HG03354 (cell line): ENCODE measurements around the gene ZNF496.
A peak's percentile ranks its signal among the peaks of the same experiment; 100 is the strongest.
"Not testable (repeated sequence)": the region's sequence is repeated elsewhere in the genome, so short reads cannot be mapped to it uniquely, and the experiment has no call there.

ENCODE experiments used
- ATAC-seq: cut with Tn5 transposase; IDR thresholded peaks from one replicate; pipeline ENCODE4 v1.9.1; 2021; ENCODE audit warnings: mild to moderate bottlenecking; ENCODE audit not compliant: unreplicated experiment, poor library complexity, severe bottlenecking

ZNF496 gene

DNA sequence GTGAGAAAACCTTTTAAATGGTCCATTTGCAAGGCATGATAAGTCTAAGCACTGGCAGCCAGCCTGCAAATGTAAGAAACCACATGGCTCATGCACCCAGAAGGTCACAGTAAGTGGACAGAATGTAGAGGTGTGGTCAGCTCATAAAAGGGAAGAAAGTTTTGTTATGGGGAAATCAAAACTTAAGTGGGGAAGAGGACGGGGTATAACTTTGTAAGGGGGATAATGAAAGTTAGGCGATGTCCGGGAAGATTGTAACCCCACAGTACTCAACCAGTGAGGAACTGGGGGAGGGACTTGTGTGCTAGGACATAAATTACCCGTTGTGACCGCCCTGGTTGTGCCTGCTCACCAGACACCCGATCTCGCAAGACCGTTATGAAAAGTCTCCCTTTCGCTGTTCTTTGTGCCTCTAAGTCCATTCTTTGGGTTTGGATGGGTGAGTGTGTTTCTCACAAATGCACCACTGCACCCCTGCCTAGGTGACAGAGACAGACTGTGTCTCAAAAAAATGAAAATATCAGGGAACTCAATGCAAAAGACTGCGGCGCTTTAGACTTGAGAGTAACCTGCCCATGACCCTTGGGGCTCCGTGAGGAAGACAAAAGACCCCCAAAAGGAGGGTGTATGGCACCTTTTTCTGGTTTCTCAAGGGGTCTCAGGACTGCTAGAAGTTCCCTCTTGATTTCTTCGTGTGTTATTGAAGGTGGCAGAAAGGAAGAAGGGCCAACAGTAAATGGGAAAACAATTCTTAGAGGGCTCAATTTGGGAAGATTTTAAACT lies 28.6 kb upstream of the ZNF496 start:
- ATAC-seq = no peak

DNA sequence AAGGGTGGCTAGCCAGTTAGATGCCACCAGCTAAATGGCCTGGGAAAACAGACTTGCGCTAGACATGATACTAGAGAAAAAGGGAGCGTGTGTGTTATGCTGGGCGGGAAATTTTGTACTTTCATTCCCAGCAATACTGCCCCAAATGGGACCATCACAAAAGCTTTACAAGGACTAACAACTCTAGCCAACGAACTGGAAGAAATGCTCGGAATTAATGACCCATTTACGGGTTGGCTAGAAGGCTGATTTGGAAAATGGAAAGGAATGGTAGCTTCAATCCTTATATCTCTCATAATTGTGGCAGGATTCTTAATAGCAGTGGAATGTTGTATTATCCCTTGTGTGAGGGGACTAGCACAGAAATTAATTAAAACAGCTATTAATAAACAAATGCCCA lies 27.9 kb upstream of the ZNF496 start:
- ATAC-seq = no peak

DNA sequence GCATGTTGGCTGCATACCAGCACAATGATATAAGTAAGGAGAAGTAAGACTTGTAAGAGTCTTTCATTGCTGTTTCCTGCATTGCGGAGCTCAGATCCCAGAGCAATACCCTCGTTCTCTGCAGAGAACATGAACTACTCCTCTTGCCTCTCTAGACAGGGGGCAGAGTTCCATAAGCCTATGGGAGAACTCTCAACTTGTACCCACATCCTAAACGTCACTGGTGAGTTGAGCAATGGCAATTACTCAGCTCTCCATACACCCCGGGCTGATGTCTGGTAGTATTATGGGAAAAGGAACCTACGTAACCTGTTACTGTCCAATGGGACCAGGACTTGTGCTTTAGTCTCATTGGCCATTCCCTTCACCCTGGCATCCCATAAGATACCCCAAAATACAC lies 27.3 kb upstream of the ZNF496 start:
- no peak for ATAC-seq

DNA sequence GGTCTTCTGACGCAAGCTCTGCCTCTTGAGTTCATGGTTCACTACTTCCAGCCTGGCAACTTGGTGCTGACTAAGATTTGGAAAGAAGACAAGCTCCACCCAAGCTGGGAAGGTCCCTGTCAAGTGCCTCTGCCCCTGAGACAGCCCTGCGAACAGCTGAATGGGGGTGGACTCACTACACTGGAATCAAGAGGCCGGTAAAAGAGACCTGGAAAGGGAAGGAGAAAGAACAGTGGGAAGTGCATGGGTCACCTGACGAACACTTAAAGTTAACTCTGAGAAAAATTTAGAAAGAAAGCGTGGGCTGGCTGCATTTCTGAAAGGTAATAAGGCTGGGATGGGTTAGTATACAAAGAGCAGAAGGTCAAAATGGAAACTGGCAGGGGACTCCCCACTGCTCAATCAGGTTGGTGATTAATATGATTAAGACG lies 26.1 kb upstream of the ZNF496 start:
- peak; percentile 93 for ATAC-seq

DNA sequence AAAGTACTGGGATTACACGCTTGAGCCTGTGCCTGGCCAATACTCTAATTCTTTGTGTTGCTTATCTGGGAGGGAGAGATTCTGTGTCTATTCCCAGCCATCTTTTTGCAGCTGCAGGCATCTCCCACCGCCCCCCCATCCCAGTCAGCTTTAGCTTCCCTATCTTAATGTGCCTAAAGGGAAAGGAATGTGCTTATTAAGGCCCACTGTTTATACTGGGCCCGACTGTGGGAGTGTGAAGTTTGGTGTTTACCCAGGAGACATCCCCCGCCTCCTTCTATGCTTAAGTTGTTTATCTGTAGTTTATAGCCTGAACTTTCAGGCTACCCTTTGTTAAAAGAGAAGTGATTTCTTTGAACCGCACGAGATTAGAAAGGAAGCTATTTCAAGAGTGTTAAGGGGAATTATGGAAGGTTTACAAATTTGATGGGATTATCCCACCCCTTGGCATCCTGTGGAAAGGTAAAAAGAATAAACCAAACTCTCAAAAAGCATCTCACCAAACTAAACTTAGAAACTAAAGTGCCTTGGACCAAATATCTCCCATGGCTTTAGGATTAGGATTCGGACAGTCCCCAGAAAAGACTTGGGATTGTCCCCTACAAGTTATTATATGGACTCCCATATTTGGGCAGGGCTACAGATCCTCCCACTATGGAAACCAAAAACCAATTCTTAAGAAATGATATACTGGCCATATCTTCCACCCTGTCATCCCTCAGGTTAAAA lies 25.5 kb upstream of the ZNF496 start:
- ATAC-seq = no peak

DNA sequence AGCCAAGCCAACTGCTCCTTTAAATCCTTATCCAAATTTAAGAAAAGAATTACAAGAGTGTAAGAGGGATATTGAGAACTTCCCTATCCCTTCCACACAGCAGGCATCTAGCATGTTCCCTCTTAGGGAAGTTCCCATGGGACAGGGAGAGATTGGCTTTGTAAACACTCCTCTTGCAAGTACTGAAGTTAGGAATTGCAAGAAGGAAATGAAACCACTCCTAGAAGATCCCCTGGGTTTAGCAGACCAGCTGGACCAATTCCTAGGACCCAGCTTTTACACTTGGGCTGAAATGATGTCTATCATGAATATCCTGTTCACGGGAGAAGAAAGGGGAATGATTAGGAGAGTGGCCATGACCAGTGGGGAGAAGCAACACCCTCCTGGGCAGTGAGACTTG lies 23.5 kb upstream of the ZNF496 start:
- not testable (repeated sequence) for ATAC-seq

DNA sequence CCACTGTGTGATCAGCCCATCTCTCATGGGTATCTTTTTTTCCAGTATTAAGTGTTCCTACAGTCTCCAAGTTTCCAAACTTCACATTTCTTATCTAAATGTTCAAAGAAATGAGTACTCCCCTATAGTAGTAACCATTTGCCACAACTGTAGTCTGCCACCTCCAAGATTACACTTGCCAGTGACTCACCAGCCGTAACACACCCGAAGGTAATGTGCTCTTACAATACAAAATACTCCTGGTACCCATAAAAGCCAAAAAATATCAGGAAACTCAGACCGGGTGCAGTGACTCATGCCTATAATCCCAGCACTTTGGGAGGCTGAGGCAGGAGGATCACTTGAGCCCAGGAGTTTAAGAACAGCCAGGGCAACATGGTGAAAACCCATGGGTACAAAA lies 20.5 kb upstream of the ZNF496 start:
- ATAC-seq = no peak

DNA sequence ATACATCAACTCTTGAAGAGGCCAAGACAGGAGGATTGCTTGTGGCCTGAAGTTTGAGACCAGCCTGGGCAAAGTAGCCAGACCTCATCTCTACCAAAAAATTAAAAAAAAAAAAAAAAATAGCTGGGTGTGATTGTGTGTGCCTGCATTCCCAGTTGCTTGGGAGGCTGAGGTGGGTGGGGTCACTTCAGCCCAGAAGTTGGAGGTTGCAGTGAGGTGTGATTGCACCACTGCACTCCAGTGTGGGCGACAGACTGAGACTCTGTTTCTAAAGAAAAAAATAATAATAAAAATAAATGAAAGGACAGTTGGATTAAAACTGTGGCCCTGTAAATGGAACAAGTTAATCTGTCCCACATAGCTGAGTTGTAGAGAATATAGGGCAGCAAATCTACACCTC lies 18.9 kb upstream of the ZNF496 start:
- ATAC-seq = no peak

DNA sequence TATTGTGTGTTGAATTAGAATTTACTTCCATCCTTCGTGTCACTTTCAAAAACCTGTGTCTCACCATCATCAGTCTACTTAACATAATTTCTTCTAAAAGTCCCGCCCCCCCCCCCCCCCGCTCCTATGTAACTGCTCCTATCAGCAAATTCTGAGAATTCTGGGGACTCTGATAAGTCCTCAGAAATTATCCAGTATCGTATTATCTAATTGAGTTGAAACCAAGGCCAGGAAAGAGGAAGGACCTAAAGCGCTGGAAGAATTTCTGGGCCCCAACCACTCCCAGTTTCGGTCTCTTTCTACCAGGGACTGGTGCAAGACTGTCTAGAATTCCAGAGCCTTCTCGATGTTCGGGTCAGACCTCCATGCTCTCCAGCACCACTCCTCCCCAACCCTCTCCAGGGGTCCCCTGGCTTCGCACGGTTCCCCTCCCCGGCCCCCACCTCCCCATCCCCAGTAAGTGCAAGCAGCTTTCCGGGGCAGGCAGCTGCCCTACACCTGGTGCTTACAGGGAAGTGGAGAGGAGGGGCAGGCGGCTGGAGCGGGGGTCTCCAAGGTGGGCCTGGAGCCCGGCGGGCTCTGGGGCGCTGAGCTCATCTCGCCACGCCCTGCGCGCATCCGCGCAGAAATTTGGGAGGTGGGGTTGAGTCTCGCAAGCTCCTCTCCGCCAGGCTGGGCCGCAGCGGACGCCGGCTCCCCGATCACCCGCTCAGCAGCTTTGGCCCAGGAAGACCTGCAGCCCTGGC lies 16.0 kb upstream of the ZNF496 start:
- no peak for ATAC-seq

DNA sequence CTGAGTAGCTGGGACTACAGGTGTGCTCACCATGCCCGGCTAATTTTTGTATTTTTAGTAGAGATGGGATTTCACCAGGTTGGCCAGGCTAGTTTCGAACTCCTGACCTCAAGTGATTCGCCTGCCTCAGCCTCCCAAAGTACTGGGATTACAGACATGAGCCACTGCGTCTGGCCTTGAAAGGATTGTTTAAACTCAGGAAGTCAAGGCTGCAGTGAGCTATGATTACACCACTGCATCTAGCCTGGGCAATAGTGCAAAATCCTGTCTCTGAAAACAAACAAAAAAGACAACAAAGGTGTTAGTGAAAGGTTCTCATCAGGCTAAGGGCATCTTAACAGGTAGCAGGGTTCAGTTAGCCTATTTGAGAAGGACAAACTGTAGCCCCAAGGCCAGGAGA lies 14.2 kb upstream of the ZNF496 start:
- ATAC-seq = no peak

DNA sequence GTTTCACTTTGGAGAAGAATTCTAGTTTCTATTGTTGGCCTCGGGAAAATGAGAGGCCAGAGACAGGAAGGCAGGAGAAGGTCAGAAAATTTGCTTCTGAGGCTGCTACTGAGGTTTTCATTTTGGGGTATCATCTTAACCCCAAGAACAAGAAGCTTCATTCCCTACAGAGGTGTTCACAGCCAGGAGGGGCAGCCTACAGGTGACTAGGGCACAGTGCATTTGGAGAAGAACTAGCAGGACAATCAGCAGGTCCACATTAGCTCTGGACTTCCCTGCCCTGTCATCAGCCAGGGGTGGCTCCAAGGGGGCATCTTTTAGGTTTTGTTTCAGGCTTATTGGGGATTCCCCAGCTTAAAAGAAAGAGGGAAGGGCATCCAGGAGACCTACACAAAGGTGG lies 12.1 kb upstream of the ZNF496 start:
- no peak for ATAC-seq

DNA sequence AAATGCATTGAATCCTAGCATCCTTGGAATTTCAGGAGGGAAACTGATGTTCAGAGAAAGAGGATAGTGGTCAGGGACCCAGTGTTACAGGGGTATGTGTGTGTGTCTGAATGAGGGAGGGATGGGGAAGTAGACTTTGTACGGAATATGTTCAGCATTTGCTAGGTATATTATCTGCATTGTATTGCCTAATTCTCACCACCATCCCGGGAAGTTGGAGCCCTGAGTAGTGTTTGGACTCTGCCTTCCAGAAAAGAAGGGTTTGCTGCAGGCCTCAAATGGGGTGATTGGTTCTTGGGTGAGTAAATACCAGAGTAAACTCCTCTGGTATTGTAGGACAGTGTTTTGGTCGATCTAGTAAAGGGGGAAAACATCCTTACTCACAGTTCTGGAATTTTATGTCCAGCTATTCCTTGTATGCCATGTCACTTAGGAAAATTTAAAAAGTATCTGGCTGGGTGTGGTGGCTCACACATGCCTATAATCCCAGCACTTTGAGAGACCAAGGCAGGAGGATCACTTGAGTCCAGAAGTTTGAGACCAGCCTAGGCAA lies 7.1 kb upstream of the ZNF496 start:
- ATAC-seq = no peak

DNA sequence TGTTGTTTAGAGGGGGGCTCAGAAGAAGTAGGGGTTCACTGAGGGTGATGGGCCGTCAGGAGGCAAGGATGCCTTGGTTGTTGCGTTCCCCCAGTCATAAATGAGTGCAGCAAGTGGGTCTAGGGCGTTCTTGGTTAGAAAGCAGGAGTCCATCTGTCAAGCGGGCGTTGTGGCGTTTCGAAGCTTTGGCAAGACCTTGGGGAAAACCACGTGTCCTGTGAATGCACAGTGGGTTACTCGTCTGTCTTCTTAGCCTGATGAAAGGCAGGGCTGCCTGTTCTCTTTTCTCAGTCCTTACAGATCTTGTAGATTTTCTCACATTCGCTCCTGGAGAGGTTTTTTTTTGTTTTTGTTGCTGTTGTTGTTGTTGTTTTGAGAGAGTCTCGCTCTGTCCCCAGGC lies 6.3 kb upstream of the ZNF496 start:
- ATAC-seq = no peak

DNA sequence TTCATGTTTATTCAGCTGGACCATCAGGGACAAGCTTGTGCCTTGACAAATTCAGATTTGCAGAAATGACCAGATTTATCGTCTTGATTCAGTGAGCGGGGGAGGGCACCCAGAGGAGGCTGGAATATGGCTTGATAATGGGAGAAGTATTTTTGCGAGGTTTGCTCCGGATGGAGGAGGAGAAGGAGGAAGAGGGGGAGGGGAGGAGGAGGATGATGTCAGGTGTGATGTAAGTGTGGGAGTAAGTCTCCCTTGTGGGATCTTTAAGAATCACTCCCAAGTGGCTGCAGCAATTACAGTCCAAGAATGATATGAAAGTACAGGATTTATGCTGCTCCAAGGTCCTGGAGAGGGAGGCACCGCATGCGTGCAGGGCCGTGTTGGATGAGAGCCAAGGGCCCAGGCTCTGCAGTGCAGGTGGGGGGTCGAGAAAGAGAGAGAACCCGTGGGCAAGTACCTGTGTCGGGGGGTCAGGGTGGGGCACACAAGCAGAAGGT lies 5.6 kb upstream of the ZNF496 start:
- no peak for ATAC-seq

DNA sequence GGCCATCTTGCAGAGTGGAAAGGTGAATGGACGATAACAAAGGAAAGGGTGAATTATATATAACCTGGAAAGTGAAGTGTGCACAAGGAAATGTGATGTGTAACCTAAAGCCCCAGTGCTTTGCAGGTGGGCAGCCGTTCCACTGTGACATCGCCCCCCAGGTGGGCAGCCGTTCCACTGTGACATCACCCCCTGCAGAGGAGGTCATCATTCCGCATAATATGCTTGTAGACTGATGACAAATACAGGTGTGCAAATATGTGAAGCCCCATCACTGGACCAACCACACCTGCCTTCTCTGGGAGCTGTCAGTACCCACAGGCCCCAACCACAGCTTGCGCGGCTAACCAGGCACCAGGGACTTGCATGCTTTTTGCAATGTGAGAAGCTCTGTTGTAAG lies 4.7 kb upstream of the ZNF496 start:
- no peak for ATAC-seq

DNA sequence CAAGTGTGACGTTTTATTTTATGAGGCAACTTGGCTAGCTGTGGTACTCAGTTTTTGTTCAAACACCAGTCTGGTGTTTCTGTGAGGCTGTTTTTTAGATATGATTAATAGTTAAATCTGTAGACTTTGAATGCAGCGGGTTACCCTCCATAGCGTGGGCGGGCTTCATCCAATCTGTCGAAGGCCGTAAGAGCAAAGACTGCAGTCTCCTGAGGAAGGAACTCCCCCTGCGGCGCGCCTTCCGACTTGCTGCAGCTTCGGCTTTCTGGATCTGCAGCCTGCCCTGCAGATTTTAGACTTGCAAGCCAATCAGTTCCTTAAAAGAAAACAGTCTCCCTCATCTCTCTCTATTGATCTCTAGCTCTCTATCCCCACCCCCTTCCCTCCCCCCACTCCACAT lies 4.2 kb upstream of the ZNF496 start:
- ATAC-seq = no peak

DNA sequence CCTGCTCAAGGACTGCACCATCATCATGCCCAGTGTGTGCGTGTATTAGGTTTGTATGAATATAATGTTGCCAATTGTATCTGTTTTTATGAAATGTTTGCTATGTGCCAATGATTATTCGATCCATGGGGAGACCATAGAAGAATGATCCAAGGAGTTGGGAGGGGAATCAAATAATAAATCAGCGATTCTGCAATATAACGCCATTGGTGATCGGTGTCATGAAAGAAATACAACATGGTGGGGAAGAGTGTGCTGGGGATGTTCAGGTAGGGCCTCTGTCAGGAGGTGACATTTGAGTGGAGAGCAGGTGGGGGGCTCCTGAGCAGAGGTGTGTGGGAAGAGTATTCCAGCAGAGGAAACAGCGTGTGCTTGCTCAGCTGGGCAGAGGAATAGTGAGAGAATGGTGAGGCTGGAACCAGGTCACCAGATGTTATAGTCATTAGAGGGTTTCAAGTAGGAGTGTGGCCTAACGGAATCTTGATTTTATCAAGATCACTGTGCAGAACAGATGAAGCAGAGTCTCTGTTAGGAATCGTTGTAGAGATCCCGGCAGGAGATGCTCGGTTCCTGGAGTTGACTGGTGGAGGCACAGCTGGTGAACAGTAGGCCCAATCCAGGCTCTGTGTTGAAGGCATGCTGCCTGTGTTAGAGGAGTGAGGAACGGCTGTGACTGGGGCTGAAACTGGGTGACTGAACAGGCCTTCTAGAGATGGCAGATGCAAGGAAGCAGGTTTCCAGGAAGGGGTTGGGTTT lies 2.9 kb upstream of the ZNF496 start:
- ATAC-seq = no peak

DNA sequence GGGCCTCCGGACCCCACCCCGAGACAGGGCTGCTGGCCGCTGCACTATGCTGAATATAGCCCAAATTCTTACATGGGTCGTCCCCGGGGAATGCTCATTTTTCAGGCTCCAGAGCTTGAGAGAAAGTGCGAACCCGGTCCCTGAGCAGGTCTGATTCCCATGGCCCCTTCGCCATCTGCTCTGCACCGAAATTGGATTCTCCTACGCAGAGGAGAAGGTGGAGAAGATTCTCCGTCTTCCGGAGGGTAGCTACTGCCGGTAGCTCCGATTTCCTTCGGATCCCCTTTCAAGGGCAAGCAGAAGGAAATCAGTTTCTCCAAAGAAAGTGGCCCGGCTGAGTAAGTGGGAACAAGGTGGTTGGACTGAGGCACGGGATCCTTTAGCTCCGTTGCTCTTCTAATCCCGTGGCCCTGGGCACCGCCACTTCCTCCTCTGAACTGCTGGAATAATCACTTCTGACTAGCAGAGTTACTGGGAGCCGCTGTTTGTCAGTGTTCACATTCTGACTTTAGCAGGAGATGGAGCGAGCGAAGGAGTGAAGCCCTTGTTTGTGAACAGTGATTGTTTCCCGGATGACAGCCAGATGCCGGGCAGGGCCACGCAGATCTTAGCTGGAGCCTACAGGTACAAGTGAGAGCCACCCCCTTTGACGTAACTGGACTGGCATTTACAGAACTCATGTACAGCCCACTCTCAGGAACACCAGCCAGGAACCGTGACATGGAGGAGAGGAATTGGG lies 1.1 kb upstream of the ZNF496 start:
- ATAC-seq = no peak

DNA sequence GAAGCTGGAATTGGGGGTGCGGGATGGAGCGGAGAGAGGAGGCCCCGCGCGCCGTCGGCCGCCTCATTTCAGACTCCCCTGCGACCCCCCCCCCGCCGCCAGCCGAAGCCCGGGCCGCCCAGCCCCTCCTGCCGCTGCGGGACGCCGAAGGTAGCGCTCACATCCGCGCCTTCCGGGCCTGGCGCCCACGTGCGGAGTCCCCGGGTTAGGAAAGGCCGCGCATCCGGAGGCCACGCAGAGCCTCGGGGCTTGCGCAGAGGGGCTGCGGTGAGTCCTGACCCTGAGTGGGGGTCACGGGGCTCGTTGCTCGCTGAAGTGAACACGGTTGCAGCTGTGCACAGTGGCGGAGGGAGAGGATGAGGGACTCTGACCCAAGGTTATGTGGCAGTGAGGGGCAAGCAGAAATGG lies 552 bp upstream of the ZNF496 start:
- peak; percentile 46 for ATAC-seq
